Naive thymus-derived CD4-positive, alpha-beta T cell (primary cell): ENCODE data around the gene OVOL3. TPM values are rescaled to one million over a fixed set of nuclear protein-coding genes. Genes with fewer than 3 reads are reported as not detected.

Experiments used
- ATAC-seq: fragments of 150-1000 bp; cut with Tn5 transposase; 2 replicates; pipeline ENCODE4 v1.10.0; 2021; ENCODE audit warnings: mild to moderate bottlenecking, moderate library complexity
- CTCF ChIA-PET: fragments of 350-600 bp; sonication (Branson Sonifier 250); formaldehyde crosslinking; loops from one replicate; lab custom pipeline; 2021; ENCODE audit warnings: antibody characterized with exemption; lab: Charles Lee
- POLR2A ChIA-PET: fragments of 350-600 bp; sonication (Branson Sonifier 250); formaldehyde crosslinking; loops from one replicate; lab custom pipeline; 2021; ENCODE audit warnings: antibody characterized with exemption, inconsistent platforms; lab: Charles Lee
- DNase-seq, 9 donors: peaks; one replicate each; pipeline versions ENCODE4 v3.0.0 to v3.0.0-alpha.2; 2020 to 2022; ENCODE audit warnings: mixed read lengths in 1 of 9
- H3K27ac ChIP-seq: one replicate; pipeline ENCODE4 v1.7.0; 2013; ENCODE audit warnings: mild to moderate bottlenecking, low read depth, low read length, moderate library complexity
- H3K27me3 ChIP-seq, 2 donors: one replicate each; pipeline ENCODE4 v1.7.0; 2013; ENCODE audit warnings: low read length in 2 of 2, mild to moderate bottlenecking in 2 of 2, moderate library complexity in 2 of 2; ENCODE audit not compliant: control insufficient read depth in 2 of 2, insufficient read depth in 2 of 2
- H3K36me3 ChIP-seq, 3 experiments: 1 replicate in 2 of 3; 2 replicates in 1 of 3; pipeline ENCODE4 v1.7.0; 2013; ENCODE audit warnings: low read length in 3 of 3, mild to moderate bottlenecking in 3 of 3, moderate library complexity in 1 of 3; ENCODE audit not compliant: insufficient read depth in 3 of 3, control insufficient read depth in 2 of 3
- H3K4me1 ChIP-seq, 2 donors: one replicate each; pipeline ENCODE4 v1.7.0; 2013; ENCODE audit warnings: low read length in 2 of 2, mild to moderate bottlenecking in 2 of 2, moderate library complexity in 1 of 2; ENCODE audit not compliant: control insufficient read depth in 2 of 2, insufficient read depth in 2 of 2
- H3K4me3 ChIP-seq: 2 replicates; pipeline ENCODE4 v1.7.0; 2013; ENCODE audit warnings: mild to moderate bottlenecking, low read length
- H3K9me3 ChIP-seq, 3 experiments: 1 replicate in 2 of 3; 2 replicates in 1 of 3; pipeline ENCODE4 v1.7.0; 2013; ENCODE audit warnings: low read length in 3 of 3; ENCODE audit not compliant: control insufficient read depth in 2 of 3
- H3K27ac Mint-ChIP-seq, 9 donors: one replicate each; pipeline ENCODE4 v1.8.0; 2020 to 2022; ENCODE audit warnings: mixed read lengths in 9 of 9, mild to moderate bottlenecking in 8 of 9, moderate library complexity in 5 of 9, inconsistent platforms in 2 of 9
- H3K27me3 Mint-ChIP-seq, 5 donors: one replicate each; pipeline ENCODE4 v1.8.0; 2021 to 2022; ENCODE audit warnings: mixed read lengths in 5 of 5, mild to moderate bottlenecking in 1 of 5
- H3K36me3 Mint-ChIP-seq, 5 donors: one replicate each; pipeline ENCODE4 v1.8.0; 2020 to 2022; ENCODE audit warnings: mixed read lengths in 5 of 5, mild to moderate bottlenecking in 3 of 5, inconsistent platforms in 1 of 5
- H3K4me1 Mint-ChIP-seq, 7 donors: one replicate each; pipeline ENCODE4 v1.8.0; 2020 to 2022; ENCODE audit warnings: mixed read lengths in 7 of 7, mild to moderate bottlenecking in 3 of 7, inconsistent platforms in 1 of 7
- H3K4me3 Mint-ChIP-seq, 10 donors: one replicate each; pipeline ENCODE4 v1.8.0; 2020 to 2022; ENCODE audit warnings: mild to moderate bottlenecking in 10 of 10, mixed read lengths in 10 of 10, moderate library complexity in 6 of 10, inconsistent platforms in 2 of 10
- H3K9me3 Mint-ChIP-seq, 11 donors: one replicate each; pipeline ENCODE4 v1.8.0; 2020 to 2022; ENCODE audit warnings: mixed read lengths in 11 of 11, mild to moderate bottlenecking in 4 of 11, inconsistent platforms in 1 of 11, moderate library complexity in 1 of 11
- intact Hi-C, 2 donors: fragments of 100-400 bp; cut with micrococcal nuclease; formaldehyde crosslinking; loops; one replicate each; pipeline ENCODE4 v1.15.1; 2023
- polyA plus RNA-seq, 2 donors: library from polyadenylated mRNA; unstranded; fragments of 300-500 nt; fragmentation: Illumina TruSeq; gene quantifications; one replicate each; pipeline ENCODE4 v1.2.3, GENCODE V29; 2021
- total RNA-seq, 6 experiments: library from RNA in 5 of 6; stranded (reverse) in 5 of 6; gene quantifications; 1 replicate in 5 of 6; 2 replicates in 1 of 6; pipeline ENCODE4 v1.2.3 and lab custom pipeline; 2021 to 2026

The OVOL3 gene
- total and polyA plus RNA-seq, 7 experiments from 2014 or later, result not detected

DNA sequence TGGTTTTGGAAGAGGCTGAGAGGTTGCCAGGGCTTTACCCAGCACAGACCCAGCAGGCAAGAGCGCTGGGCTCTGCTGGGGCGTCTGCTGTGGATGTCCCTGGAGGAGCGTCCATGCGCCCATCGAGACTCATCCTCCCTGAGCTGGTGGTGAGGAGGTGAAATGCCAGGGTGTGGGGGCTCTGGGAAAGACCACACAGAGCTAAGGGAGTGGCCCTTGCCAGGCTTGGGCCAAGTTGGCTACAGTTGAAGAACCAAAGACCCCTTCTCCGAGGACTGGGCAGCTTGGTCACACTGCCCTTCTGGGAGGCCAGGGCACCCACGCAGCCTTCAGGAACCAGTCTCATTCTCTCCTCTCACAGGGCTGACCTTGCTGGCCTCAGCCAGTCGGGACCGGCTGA lies 24.6 kb upstream of the OVOL3 start:
- Histone ChIP-seq H3K36me3 (no peaks in the 10 kb centered on the region), H3K4me3 (no peak overlapping the region), H3K9me3 (no peaks in the 10 kb centered on the region), H3K27ac (no peak overlapping the region), H3K4me1 (no peaks in the 10 kb centered on the region), H3K27me3 (no peaks in the 10 kb centered on the region)
- DNase-seq (no peak), ATAC-seq (no peak)
- ChIA-PET CTCF (no interaction called here), POLR2A (no interaction called here)
- no peaks in the 10 kb centered on the region for H3K4me1 Mint-ChIP-seq
- no peaks in the 10 kb centered on the region for H3K27me3 Mint-ChIP-seq
- intact Hi-C loops, result no loop called here
- H3K4me3 Mint-ChIP-seq, result no peak overlapping the region
- H3K36me3 Mint-ChIP-seq, result peaks cover 0 to 22% (median 0%) of the 10 kb centered on the region in 5 donors
- no peaks in the 10 kb centered on the region for H3K9me3 Mint-ChIP-seq
- peak overlapping the region in 1 of 9 donors; percentile 2 for H3K27ac Mint-ChIP-seq

DNA sequence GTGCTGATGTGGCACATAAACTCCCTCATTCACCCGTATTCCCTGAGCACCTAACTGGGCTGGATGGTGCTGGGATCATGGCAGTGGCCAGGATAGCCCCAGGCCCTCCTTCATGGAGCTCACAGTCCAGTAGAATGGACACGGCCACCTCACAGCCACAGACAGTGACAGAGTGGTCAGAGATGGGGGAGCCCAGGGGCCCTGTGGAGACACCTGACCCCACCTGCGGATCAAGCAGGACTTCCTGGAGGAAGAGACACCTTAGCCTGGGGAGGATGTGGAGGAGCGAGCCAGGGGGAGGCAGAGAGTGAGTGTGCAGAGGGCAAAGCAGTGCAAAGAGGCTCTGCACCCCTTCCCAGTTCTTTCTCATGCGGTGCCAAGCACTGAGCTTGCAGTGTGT lies 21.1 kb upstream of the OVOL3 start:
- DNase-seq (no peak), ATAC-seq (no peak)
- ChIA-PET CTCF (no interaction called here), POLR2A (no interaction called here)
- Mint-ChIP-seq H3K9me3 (no peaks in the 10 kb centered on the region), H3K27ac (no peak overlapping the region), H3K4me1 (peaks cover 0 to 14% (median 8%) of the 10 kb centered on the region in 7 donors), H3K36me3 (peaks cover 0 to 16% (median 0%) of the 10 kb centered on the region in 5 donors), H3K4me3 (no peak overlapping the region), H3K27me3 (no peaks in the 10 kb centered on the region)
- no peaks in the 10 kb centered on the region for H3K9me3 ChIP-seq
- no peaks in the 10 kb centered on the region for H3K4me1 ChIP-seq
- H3K36me3 ChIP-seq, result no peaks in the 10 kb centered on the region
- no peaks in the 10 kb centered on the region for H3K27me3 ChIP-seq
- H3K4me3 ChIP-seq, result no peak overlapping the region
- intact Hi-C loops, result no loop called here
- H3K27ac ChIP-seq, result no peak overlapping the region

DNA sequence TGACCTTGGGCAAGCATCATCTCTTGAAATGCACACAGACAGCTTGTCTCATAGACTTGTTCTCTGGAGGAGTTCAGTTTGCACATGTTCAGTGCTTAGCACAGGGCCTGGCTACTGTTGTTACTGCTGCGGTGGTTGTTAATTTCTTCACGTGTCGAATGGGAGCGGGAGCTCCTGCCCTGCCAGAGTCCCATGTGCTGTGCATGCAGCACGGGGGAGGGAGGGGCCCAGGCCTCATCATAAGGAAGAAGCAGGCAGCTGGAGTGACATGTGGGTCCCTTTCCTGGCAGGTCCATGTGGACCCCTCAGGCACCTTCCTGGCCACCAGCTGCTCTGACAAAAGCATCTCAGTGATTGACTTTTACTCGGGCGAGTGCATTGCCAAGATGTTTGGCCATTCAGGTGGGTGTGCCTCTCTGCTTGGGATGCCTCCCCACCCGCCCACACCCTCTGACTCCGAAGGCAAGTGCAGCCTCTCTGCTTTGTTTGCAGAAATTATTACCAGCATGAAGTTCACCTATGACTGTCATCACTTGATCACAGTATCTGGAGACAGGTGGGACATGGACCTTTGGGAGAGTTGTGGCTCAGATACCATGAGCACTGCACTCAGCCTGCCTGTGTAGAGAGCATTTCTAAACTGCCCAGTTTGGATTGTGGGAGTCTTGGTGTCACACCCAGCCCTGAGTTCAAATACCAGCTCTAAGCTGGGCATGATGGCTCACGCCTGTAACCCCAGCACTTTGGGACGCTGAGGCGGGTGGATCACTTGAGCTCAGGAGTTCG lies 19.8 kb upstream of the OVOL3 start:
- no peak overlapping the region for H3K4me3 Mint-ChIP-seq
- ChIA-PET POLR2A (interaction anchor here (0.5 kb wide), 1 partner anchor 443 kb away, joined by 3 read pairs; the partner anchor contains the start of gene COX6B1), CTCF (no interaction called here)
- H3K36me3 Mint-ChIP-seq, result peaks cover 0 to 14% (median 0%) of the 10 kb centered on the region in 5 donors
- DNase-seq (no peak), ATAC-seq (no peak)
- no peaks in the 10 kb centered on the region for H3K9me3 ChIP-seq
- no peak overlapping the region for H3K27ac ChIP-seq
- H3K27me3 ChIP-seq, result no peaks in the 10 kb centered on the region
- H3K4me1 ChIP-seq, result no peaks in the 10 kb centered on the region
- H3K27ac Mint-ChIP-seq, result no peak overlapping the region
- no peak overlapping the region for H3K4me3 ChIP-seq
- H3K27me3 Mint-ChIP-seq, result no peaks in the 10 kb centered on the region
- intact Hi-C loops, result no loop called here
- H3K4me1 Mint-ChIP-seq, result peaks cover 0 to 14% (median 8%) of the 10 kb centered on the region in 7 donors
- no peaks in the 10 kb centered on the region for H3K36me3 ChIP-seq
- H3K9me3 Mint-ChIP-seq, result no peaks in the 10 kb centered on the region

DNA sequence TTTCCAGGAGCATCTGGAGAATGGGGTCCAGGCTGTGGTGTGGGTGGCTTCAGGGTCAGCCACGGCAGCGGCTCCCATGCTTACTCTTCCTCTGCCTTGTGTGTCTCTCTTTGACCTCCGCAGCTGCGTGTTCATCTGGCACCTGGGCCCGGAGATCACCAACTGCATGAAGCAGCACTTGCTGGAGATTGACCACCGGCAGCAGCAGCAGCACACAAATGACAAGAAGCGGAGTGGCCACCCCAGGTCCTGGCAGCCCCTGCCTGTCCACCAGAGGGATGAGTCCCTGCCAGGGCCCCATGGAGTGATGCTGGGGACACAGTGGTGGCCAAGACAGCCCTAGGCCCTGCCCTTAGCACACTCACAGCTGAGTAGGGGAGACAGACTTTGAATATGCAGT lies 18.4 kb upstream of the OVOL3 start:
- H3K27ac Mint-ChIP-seq, result peak overlapping the region in 2 of 9 donors; percentile 14 to 31
- H3K9me3 ChIP-seq, result no peaks in the 10 kb centered on the region
- H3K36me3 ChIP-seq, result no peaks in the 10 kb centered on the region
- H3K27me3 ChIP-seq, result no peaks in the 10 kb centered on the region
- H3K27me3 Mint-ChIP-seq, result no peaks in the 10 kb centered on the region
- no peaks in the 10 kb centered on the region for H3K9me3 Mint-ChIP-seq
- POLR2A ChIA-PET, result no interaction called here
- CTCF ChIA-PET, result no interaction called here
- H3K4me1 ChIP-seq, result no peaks in the 10 kb centered on the region
- H3K4me3 ChIP-seq, result no peak overlapping the region
- H3K4me3 Mint-ChIP-seq, result no peak overlapping the region
- DNase-seq (no peak), ATAC-seq (no peak)
- no peak overlapping the region for H3K27ac ChIP-seq
- intact Hi-C loops, result no loop called here
- peaks cover 0 to 14% (median 8%) of the 10 kb centered on the region in 7 donors for H3K4me1 Mint-ChIP-seq
- H3K36me3 Mint-ChIP-seq, result peaks cover 0 to 17% (median 0%) of the 10 kb centered on the region in 5 donors

DNA sequence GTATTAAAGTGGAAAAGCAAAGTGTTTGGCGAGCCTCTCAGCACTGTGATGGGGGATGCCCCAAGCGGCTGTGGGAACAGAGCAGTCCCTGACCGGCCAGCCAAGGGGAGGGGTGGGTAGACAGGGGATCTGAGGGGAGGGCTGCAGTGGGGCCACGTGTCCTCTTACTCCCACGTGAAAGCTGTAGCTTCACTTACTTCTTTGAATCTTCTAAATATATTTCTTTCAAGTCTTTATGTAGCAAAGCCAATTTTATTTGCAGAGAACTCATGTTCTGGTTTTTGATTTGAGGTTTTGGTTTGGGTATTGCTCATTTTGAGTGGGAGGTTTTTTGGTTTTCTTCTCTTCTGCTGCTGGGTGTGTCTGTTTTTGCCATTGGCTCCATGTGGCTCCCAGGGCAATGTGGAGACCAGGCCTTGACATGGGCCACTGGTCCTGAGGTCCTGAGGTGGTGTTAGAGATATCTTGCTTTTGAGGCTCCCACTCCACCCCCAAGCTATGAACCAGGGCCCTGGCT lies 17.7 kb upstream of the OVOL3 start:
- H3K27ac Mint-ChIP-seq, result peak overlapping the region in 6 of 9 donors; percentile 7 to 80 (median 42)
- H3K36me3 Mint-ChIP-seq, result peaks cover 0 to 17% (median 0%) of the 10 kb centered on the region in 5 donors
- Histone ChIP-seq H3K27me3 (no peaks in the 10 kb centered on the region), H3K27ac (no peak overlapping the region), H3K36me3 (no peaks in the 10 kb centered on the region), H3K9me3 (no peaks in the 10 kb centered on the region), H3K4me3 (no peak overlapping the region), H3K4me1 (no peaks in the 10 kb centered on the region)
- no peaks in the 10 kb centered on the region for H3K27me3 Mint-ChIP-seq
- DNase-seq (peak in 1 of 9 donors; percentile 31), ATAC-seq (no peak)
- no peaks in the 10 kb centered on the region for H3K9me3 Mint-ChIP-seq
- ChIA-PET POLR2A (no interaction called here), CTCF (no interaction called here)
- H3K4me1 Mint-ChIP-seq, result peaks cover 0 to 14% (median 8%) of the 10 kb centered on the region in 7 donors
- intact Hi-C loops, result no loop called here
- no peak overlapping the region for H3K4me3 Mint-ChIP-seq

DNA sequence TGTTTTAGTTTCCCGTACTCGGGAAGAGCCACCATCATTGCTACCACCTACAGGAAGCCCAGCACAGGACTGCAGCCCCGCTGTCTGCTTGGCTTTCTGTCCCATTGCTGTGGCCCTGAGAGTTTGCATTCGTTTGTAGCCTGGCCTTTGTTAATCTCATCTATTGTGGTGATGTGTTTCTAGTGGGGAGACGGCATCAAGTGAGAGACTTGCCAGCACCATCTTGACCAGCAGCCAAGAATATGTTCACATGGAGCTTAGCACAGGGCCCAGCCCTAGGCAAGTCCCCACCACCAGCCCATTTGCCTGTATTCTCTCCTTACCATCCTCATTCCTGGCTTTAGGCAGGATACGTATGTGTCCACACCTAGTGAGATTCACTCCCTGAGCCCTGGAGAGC lies 17.3 kb upstream of the OVOL3 start:
- Mint-ChIP-seq H3K27ac (peak overlapping the region in 4 of 9 donors; percentile 7 to 80 (median 38)), H3K4me3 (no peak overlapping the region), H3K36me3 (peaks cover 0 to 15% (median 0%) of the 10 kb centered on the region in 5 donors), H3K27me3 (no peaks in the 10 kb centered on the region), H3K4me1 (peaks cover 0 to 14% (median 8%) of the 10 kb centered on the region in 7 donors), H3K9me3 (no peaks in the 10 kb centered on the region)
- H3K27ac ChIP-seq, result no peak overlapping the region
- no peaks in the 10 kb centered on the region for H3K27me3 ChIP-seq
- H3K4me3 ChIP-seq, result no peak overlapping the region
- no peaks in the 10 kb centered on the region for H3K9me3 ChIP-seq
- ChIA-PET POLR2A (no interaction called here), CTCF (no interaction called here)
- DNase-seq (no peak), ATAC-seq (no peak)
- intact Hi-C loops, result no loop called here
- H3K4me1 ChIP-seq, result no peaks in the 10 kb centered on the region
- H3K36me3 ChIP-seq, result no peaks in the 10 kb centered on the region

DNA sequence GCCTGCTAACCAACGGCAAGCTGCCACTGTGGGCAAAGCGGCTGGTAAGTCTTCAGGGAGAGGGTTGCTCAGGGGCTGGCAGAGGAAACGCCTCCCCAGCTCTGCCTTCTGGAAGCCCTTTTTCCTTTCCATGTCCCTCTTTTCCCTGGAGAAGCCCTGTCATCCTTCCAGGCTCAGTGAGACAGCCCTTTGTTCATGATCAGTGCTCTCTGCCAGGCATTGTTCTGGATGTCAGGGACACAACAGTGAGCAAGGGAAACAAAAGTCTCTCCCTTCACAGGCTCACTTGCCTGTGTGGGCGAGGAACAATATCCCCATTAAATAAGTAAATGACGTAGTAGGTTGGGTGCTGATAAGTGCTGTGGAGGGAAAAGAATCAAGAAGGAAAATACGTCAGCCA lies 13.9 kb upstream of the OVOL3 start:
- no peak for DNase-seq
- no peaks in the 10 kb centered on the region for H3K9me3 ChIP-seq
- Mint-ChIP-seq H3K4me1 (peaks cover 0 to 14% (median 8%) of the 10 kb centered on the region in 7 donors), H3K27ac (no peak overlapping the region), H3K27me3 (no peaks in the 10 kb centered on the region), H3K36me3 (peaks cover 0 to 13% (median 0%) of the 10 kb centered on the region in 5 donors), H3K4me3 (no peak overlapping the region), H3K9me3 (no peaks in the 10 kb centered on the region)
- H3K4me1 ChIP-seq, result no peaks in the 10 kb centered on the region
- no peak overlapping the region for H3K4me3 ChIP-seq
- H3K27me3 ChIP-seq, result no peaks in the 10 kb centered on the region
- POLR2A ChIA-PET, result no interaction called here
- no peaks in the 10 kb centered on the region for H3K36me3 ChIP-seq
- intact Hi-C loops, result no loop called here
- ATAC-seq, result no peak
- H3K27ac ChIP-seq, result no peak overlapping the region
- CTCF ChIA-PET, result no interaction called here
